ENCODE measurements around the gene PLAGL2. TPM values are rescaled to one million over a fixed set of nuclear protein-coding genes. Genes with fewer than 3 reads are reported as not detected.

PLAGL2 gene
- polyA plus RNA-seq, 1 donor from 2014 or later, result 2.7 TPM

GRCh38 chr20:32162351-32162750 is 45.2 kb downstream of the PLAGL2 start:
- Histone ChIP-seq H3K79me2 (replicated peaks; ENCODE audit: insufficient read depth, low read length) (no peaks in the 10 kb centered on the region), H4K20me1 (ENCODE audit: insufficient read depth) (no peaks in the 10 kb centered on the region), H3K9me2 (ENCODE audit: insufficient read depth, low read length) (no peaks in the 10 kb centered on the region), H3K27me3 (ENCODE audit: insufficient read depth, low read depth, low read length) (no peaks in the 10 kb centered on the region), H3K27ac (ENCODE audit: low read length) (no peak overlapping the region), H3K4me3 (ENCODE audit: low read length) (no peak overlapping the region), H2AFZ (ENCODE audit: low read depth, low read length) (no peak overlapping the region), H3K36me3 (ENCODE audit: insufficient read depth, low read length) (peaks cover 20% of the 10 kb centered on the region), H3K9ac (ENCODE audit: low read length) (no peak overlapping the region), H3K4me2 (ENCODE audit: low read length) (no peak overlapping the region), H3F3A (ENCODE audit: insufficient read depth, low read length, poor library complexity, severe bottlenecking) (no peaks in the 10 kb centered on the region), H3K9me3 (ENCODE audit: low read length) (no peaks in the 10 kb centered on the region)
- TF ChIP-seq TAF1 (IDR thresholded peaks at IDR 0.05; ENCODE audit: low read depth) (no peak), POLR2AphosphoS5 (IDR thresholded peaks at IDR 0.05) (no peak), SMC3 (conservative IDR thresholded peaks at IDR 0.05; ENCODE audit: poor library complexity) (no peak), REST (IDR thresholded peaks at IDR 0.05; ENCODE audit: borderline replicate concordance) (no peak), EZH2 (IDR thresholded peaks at IDR 0.05; ENCODE audit: borderline replicate concordance, insufficient read depth, low read length, poor library complexity, severe bottlenecking) (no peak), RAD21 (conservative IDR thresholded peaks at IDR 0.05) (no peak)

- Histone ChIP-seq H4K20me1 (ENCODE audit: insufficient read depth) (no peaks in the 10 kb centered on the region), H3K9me3 (ENCODE audit: low read length) (no peaks in the 10 kb centered on the region), H3K4me2 (ENCODE audit: low read length) (no peak overlapping the region), H2AFZ (ENCODE audit: low read depth, low read length) (no peak overlapping the region), H3K27ac (ENCODE audit: low read length) (no peak overlapping the region), H3K9ac (ENCODE audit: low read length) (no peak overlapping the region), H3K9me2 (ENCODE audit: insufficient read depth, low read length) (no peaks in the 10 kb centered on the region), H3K4me3 (ENCODE audit: low read length) (no peak overlapping the region), H3K36me3 (ENCODE audit: insufficient read depth, low read length) (peaks cover 22% of the 10 kb centered on the region), H3F3A (ENCODE audit: insufficient read depth, low read length, poor library complexity, severe bottlenecking) (no peaks in the 10 kb centered on the region), H3K79me2 (replicated peaks; ENCODE audit: insufficient read depth, low read length) (no peaks in the 10 kb centered on the region), H3K27me3 (ENCODE audit: insufficient read depth, low read depth, low read length) (no peaks in the 10 kb centered on the region)
- TF ChIP-seq CTCF (IDR thresholded peaks at IDR 0.05; ENCODE audit: poor library complexity, severe bottlenecking), result no peak
- TF ChIP-seq TAF1 (IDR thresholded peaks at IDR 0.05; ENCODE audit: low read depth), result no peak
- no peak for TF ChIP-seq RAD21 (conservative IDR thresholded peaks at IDR 0.05)
- no peak for TF ChIP-seq EZH2 (IDR thresholded peaks at IDR 0.05; ENCODE audit: borderline replicate concordance, insufficient read depth, low read length, poor library complexity, severe bottlenecking)
- no peak for TF ChIP-seq SMC3 (conservative IDR thresholded peaks at IDR 0.05; ENCODE audit: poor library complexity)
- TF ChIP-seq EP300 (conservative IDR thresholded peaks at IDR 0.05; ENCODE audit: poor library complexity, severe bottlenecking), result no peak
- no peak for TF ChIP-seq MXI1 (conservative IDR thresholded peaks at IDR 0.05; ENCODE audit: poor library complexity, severe bottlenecking)
- no peak for TF ChIP-seq REST (IDR thresholded peaks at IDR 0.05; ENCODE audit: borderline replicate concordance)
Measured at GRCh38 chr20:32160341-32160740, 47.2 kb downstream of the PLAGL2 start.

Measured in neural cell (in vitro differentiated cells).